SK-N-SH treated with all-trans-retinoic acid at 6 μM for 48 hours (cell line): ENCODE measurements around the gene CHTF18.

ENCODE experiments used
- ATAC-seq: fragments of 200-7000 bp; cut with Tn5 transposase; 3 replicates; pipeline ENCODE4 v1.9.1; 2020; ENCODE audit warnings: mild to moderate bottlenecking, moderate library complexity
- ARNTL ChIP-seq: fragments of 450-650 bp; formaldehyde crosslinking; IDR thresholded peaks from 2 replicates; pipeline ENCODE4 v1.5.0; 2020; ENCODE audit warnings: low read depth, mild to moderate bottlenecking, moderate library complexity, borderline replicate concordance
- BACH2 ChIP-seq: fragments of 250-450 bp; sonication (Bioruptor Pico); IDR thresholded peaks from 2 replicates; pipeline ENCODE4 v1.9.0; 2021; ENCODE audit warnings: mild to moderate bottlenecking, borderline replicate concordance
- CSDC2 ChIP-seq: fragments of 250-450 bp; sonication (Bioruptor Pico); IDR thresholded peaks from 2 replicates; pipeline ENCODE4 v1.5.0; 2020; ENCODE audit warnings: mild to moderate bottlenecking, moderate library complexity
- GLIS3 ChIP-seq: fragments of 250-450 bp; sonication (Bioruptor Pico); IDR thresholded peaks from 2 replicates; pipeline ENCODE4 v1.5.0; 2020; ENCODE audit warnings: mild to moderate bottlenecking, moderate library complexity
- ISL1 ChIP-seq: fragments of 250-450 bp; sonication (Bioruptor Pico); IDR thresholded peaks from 2 replicates; pipeline ENCODE4 v2.1.2; 2022; ENCODE audit warnings: mild to moderate bottlenecking, moderate library complexity
- OSR1 ChIP-seq: fragments of 250-450 bp; sonication (Bioruptor Pico); IDR thresholded peaks from 2 replicates; pipeline ENCODE4 v1.8.0; 2022; ENCODE audit warnings: moderate library complexity, mild to moderate bottlenecking, inconsistent platforms
- PPARA ChIP-seq: fragments of 250-450 bp; sonication (Bioruptor Pico); IDR thresholded peaks from 2 replicates; pipeline ENCODE4 v1.5.0; 2020; ENCODE audit warnings: mild to moderate bottlenecking, borderline replicate concordance
- RARB ChIP-seq: fragments of 250-450 bp; sonication (Bioruptor Pico); IDR thresholded peaks from 2 replicates; pipeline ENCODE4 v1.8.0; 2021; ENCODE audit warnings: mild to moderate bottlenecking, moderate library complexity
- SNAI2 ChIP-seq: fragments of 250-450 bp; sonication (Bioruptor Pico); IDR thresholded peaks from 2 replicates; pipeline ENCODE4 v1.5.0; 2020; ENCODE audit warnings: mild to moderate bottlenecking, moderate library complexity
- TCF4 ChIP-seq: fragments of 250-450 bp; sonication (Bioruptor Pico); IDR thresholded peaks from 2 replicates; pipeline ENCODE4 v1.8.0; 2021; ENCODE audit warnings: mild to moderate bottlenecking, moderate library complexity, borderline replicate concordance
- TOX ChIP-seq: fragments of 250-450 bp; sonication (Bioruptor Pico); IDR thresholded peaks from 2 replicates; pipeline ENCODE4 v1.8.0; 2021; ENCODE audit warnings: mild to moderate bottlenecking, moderate library complexity, borderline replicate concordance
- ZC3H10 ChIP-seq: fragments of 250-450 bp; sonication (Bioruptor Pico); IDR thresholded peaks from 2 replicates; pipeline ENCODE4 v1.5.1; 2021; ENCODE audit warnings: mild to moderate bottlenecking, moderate library complexity
- ZFP30 ChIP-seq: fragments of 450-650 bp; formaldehyde crosslinking; IDR thresholded peaks from 2 replicates; pipeline ENCODE4 v1.5.0; 2022; ENCODE audit warnings: mild to moderate bottlenecking, moderate library complexity
- ZNF565 ChIP-seq: fragments of 450-650 bp; formaldehyde crosslinking; conservative IDR thresholded peaks from 2 replicates; pipeline ENCODE4 v1.5.0; 2020; ENCODE audit warnings: low read depth, mild to moderate bottlenecking, moderate library complexity
- ZNF8 ChIP-seq: fragments of 450-650 bp; formaldehyde crosslinking; IDR thresholded peaks from 2 replicates; pipeline ENCODE4 v1.5.0; 2020; ENCODE audit warnings: mild to moderate bottlenecking, moderate library complexity
- TF ChIP-seq, protein P1 (sequence below): fragments of 250-450 bp; sonication (Bioruptor Pico); IDR thresholded peaks from 2 replicates; pipeline ENCODE4 v1.8.0; 2021; ENCODE audit warnings: low read depth, mild to moderate bottlenecking, moderate library complexity, borderline replicate concordance
- TF ChIP-seq, protein P2 (sequence below): fragments of 250-450 bp; sonication (Bioruptor Pico); IDR thresholded peaks from 2 replicates; pipeline ENCODE4 v1.5.0; 2020; ENCODE audit warnings: mild to moderate bottlenecking, moderate library complexity
- TF ChIP-seq, protein P3 (sequence below): fragments of 250-450 bp; sonication (Bioruptor Pico); IDR thresholded peaks from 2 replicates; pipeline ENCODE4 v1.8.0; 2020; ENCODE audit warnings: mild to moderate bottlenecking, moderate library complexity, borderline replicate concordance

The CHTF18 gene

DNA sequence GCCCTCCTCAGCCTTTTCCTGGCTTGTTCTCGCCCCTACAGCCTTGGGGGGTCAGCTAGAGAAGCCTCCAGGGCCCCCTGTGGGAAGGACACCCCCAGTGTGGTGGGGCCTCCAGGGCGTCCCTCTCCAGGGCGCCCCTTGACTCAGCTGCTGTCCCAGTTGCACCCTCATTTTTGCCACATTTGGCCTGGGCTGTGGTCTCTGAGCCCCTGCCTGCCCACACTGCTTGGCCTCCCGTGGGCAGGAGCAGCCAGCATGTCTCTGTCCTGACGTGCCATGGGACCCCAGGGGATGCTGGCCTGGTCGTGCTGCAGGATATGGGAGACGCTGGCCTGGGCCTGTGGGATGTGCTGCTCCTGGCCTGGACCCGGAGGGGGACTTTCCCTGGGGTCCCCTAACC lies 5.0 kb downstream of the CHTF18 start:
- no peak for ATAC-seq
- TF ChIP-seq RARB (CRISPR knock-in tag) = no peak
- no peak for TF ChIP-seq GLIS3 (CRISPR knock-in tag)
- TF ChIP-seq OSR1 = no peak
- no peak for TF ChIP-seq ZFP30 (CRISPR knock-in tag)
- no peak for TF ChIP-seq TCF4
- TF ChIP-seq, protein P1, sequence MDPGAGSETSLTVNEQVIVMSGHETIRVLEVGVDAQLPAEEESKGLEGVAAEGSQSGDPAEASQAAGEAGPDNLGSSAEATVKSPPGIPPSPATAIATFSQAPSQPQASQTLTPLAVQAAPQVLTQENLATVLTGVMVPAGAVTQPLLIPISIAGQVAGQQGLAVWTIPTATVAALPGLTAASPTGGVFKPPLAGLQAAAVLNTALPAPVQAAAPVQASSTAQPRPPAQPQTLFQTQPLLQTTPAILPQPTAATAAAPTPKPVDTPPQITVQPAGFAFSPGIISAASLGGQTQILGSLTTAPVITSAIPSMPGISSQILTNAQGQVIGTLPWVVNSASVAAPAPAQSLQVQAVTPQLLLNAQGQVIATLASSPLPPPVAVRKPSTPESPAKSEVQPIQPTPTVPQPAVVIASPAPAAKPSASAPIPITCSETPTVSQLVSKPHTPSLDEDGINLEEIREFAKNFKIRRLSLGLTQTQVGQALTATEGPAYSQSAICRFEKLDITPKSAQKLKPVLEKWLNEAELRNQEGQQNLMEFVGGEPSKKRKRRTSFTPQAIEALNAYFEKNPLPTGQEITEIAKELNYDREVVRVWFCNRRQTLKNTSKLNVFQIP (CRISPR knock-in tag) = no peak
- TF ChIP-seq ZNF565 (CRISPR knock-in tag) = no peak
- no peak for TF ChIP-seq BACH2 (CRISPR knock-in tag)
- no peak for TF ChIP-seq ZC3H10 (CRISPR knock-in tag)
- TF ChIP-seq SNAI2 = no peak
- TF ChIP-seq, protein P2, sequence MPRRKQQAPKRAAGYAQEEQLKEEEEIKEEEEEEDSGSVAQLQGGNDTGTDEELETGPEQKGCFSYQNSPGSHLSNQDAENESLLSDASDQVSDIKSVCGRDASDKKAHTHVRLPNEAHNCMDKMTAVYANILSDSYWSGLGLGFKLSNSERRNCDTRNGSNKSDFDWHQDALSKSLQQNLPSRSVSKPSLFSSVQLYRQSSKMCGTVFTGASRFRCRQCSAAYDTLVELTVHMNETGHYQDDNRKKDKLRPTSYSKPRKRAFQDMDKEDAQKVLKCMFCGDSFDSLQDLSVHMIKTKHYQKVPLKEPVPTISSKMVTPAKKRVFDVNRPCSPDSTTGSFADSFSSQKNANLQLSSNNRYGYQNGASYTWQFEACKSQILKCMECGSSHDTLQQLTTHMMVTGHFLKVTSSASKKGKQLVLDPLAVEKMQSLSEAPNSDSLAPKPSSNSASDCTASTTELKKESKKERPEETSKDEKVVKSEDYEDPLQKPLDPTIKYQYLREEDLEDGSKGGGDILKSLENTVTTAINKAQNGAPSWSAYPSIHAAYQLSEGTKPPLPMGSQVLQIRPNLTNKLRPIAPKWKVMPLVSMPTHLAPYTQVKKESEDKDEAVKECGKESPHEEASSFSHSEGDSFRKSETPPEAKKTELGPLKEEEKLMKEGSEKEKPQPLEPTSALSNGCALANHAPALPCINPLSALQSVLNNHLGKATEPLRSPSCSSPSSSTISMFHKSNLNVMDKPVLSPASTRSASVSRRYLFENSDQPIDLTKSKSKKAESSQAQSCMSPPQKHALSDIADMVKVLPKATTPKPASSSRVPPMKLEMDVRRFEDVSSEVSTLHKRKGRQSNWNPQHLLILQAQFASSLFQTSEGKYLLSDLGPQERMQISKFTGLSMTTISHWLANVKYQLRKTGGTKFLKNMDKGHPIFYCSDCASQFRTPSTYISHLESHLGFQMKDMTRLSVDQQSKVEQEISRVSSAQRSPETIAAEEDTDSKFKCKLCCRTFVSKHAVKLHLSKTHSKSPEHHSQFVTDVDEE (CRISPR knock-in tag) = no peak
- TF ChIP-seq, protein P3, sequence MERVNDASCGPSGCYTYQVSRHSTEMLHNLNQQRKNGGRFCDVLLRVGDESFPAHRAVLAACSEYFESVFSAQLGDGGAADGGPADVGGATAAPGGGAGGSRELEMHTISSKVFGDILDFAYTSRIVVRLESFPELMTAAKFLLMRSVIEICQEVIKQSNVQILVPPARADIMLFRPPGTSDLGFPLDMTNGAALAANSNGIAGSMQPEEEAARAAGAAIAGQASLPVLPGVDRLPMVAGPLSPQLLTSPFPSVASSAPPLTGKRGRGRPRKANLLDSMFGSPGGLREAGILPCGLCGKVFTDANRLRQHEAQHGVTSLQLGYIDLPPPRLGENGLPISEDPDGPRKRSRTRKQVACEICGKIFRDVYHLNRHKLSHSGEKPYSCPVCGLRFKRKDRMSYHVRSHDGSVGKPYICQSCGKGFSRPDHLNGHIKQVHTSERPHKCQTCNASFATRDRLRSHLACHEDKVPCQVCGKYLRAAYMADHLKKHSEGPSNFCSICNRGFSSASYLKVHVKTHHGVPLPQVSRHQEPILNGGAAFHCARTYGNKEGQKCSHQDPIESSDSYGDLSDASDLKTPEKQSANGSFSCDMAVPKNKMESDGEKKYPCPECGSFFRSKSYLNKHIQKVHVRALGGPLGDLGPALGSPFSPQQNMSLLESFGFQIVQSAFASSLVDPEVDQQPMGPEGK (CRISPR knock-in tag) = no peak
- no peak for TF ChIP-seq ZNF8

DNA sequence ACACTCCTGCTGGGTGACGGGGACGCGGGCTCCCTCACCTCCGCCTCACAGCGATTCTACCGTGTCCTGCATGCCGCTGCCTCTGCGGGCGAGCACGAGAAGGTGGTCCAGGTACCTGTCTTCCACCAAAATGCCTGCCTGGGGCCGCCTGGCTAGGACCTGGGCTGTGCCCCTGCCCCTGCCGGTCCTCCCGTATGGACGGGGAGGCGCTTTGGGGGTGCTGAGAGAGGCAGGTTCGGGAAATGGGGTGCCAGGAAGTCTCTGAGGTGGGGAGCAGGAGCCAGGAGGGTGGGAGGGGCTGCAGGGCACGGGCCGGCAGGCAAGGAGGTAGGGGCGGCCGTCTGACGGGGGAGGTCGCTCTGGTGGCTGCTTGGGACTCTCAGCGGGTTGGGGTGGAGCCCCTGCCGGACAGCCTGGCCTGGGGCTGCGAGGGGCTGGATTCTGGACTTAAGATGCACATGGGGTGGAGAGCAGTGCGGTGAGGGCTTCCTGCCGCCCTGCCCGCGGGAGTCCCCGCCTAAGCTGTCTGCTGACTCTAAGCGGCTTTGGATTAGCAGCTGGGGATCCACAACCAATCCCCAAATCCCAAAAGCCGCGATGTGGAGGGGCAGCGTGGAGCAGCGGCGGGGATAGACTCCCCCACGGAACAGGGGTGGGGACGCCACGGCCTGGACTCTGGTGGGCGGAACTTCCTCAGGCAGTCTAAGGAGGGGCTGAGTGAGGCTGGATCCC lies 5.8 kb downstream of the CHTF18 start:
- TF ChIP-seq PPARA (CRISPR knock-in tag) = no peak
- TF ChIP-seq SNAI2 = no peak
- TF ChIP-seq ZC3H10 (CRISPR knock-in tag) = no peak
- no peak for TF ChIP-seq CSDC2
- TF ChIP-seq ISL1 (CRISPR knock-in tag) = no peak
- TF ChIP-seq, all 23 proteins: peak for 0
- ATAC-seq = no peak

DNA sequence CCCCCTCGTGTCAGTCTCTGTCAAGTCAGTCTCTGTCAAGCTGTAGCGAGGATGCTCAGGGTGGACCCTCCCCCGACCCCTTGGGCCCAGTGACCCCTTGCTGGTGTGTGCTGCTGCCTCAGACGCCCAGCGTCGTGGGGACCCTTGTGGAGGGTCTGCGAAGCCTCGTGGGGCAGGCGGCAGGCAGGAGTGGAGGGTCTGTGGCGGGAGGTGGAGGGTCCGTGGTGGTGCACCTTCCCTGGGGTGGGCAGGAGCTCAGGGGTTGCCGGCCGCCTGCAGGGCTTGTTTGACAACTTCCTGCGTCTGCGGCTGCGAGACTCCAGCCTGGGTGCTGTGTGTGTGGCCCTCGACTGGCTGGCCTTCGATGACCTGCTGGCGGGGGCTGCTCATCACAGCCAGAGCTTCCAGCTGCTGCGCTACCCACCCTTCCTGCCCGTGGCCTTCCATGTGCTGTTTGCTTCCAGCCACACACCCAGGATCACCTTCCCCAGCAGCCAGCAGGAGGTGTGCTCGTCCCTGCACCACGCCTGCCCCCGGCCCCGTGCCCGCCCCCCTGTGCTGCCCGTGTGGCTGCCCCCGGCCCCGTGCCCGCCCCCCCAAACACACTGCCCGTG lies 6.5 kb downstream of the CHTF18 start:
- TF ChIP-seq RARB (CRISPR knock-in tag) (no peak), SNAI2 (no peak), ARNTL (CRISPR knock-in tag) (no peak), BACH2 (CRISPR knock-in tag) (no peak), ISL1 (CRISPR knock-in tag) (no peak), CSDC2 (no peak), TOX (no peak), ZNF565 (CRISPR knock-in tag) (no peak)
- TF ChIP-seq, protein P3 (CRISPR knock-in tag) = no peak
- TF ChIP-seq, protein P1 (CRISPR knock-in tag) = no peak
- TF ChIP-seq, all 23 proteins: peak for 0
- ATAC-seq = no peak
